ENCODE data around the gene USP31.
"Not testable (repeated sequence)": the region's sequence is repeated elsewhere in the genome, so short reads cannot be mapped to it uniquely, and the experiment has no call there.

The USP31 gene

GRCh38 chr16:23156110-23156509 lies 6.9 kb upstream of the USP31 start:
- DNase-seq: no peak

GRCh38 chr16:23155445-23156049 lies 6.3 kb upstream of the USP31 start:
- DNase-seq: no peak

GRCh38 chr16:23152386-23153178 lies 3.3 kb upstream of the USP31 start:
- DNase-seq: no peak

GRCh38 chr16:23149993-23150364 lies 727 bp upstream of the USP31 start:
- no peak for DNase-seq

GRCh38 chr16:23148513-23149266 lies 562 bp downstream of the USP31 start:
- peak; percentile 50 for DNase-seq

GRCh38 chr16:23148166-23148512 lies 1.1 kb downstream of the USP31 start:
- DNase-seq: no peak

- DNase-seq: no peak
These were observed 1.6 kb downstream of the USP31 start for GRCh38 chr16:23147666-23148065.

GRCh38 chr16:23146877-23147601 lies 2.2 kb downstream of the USP31 start:
- no peak for DNase-seq

GRCh38 chr16:23145608-23146007 lies 3.6 kb downstream of the USP31 start:
- DNase-seq: peak; percentile 33

- no peak for DNase-seq
These were observed 4.1 kb downstream of the USP31 start for GRCh38 chr16:23145186-23145585.

GRCh38 chr16:23144393-23144792 lies 4.9 kb downstream of the USP31 start:
- not testable (repeated sequence) for DNase-seq

GRCh38 chr16:23143391-23143790 lies 5.9 kb downstream of the USP31 start:
- DNase-seq: no peak

- no peak for DNase-seq
These were observed 7.1 kb downstream of the USP31 start for GRCh38 chr16:23141959-23142740.

- no peak for DNase-seq
These were observed 7.8 kb downstream of the USP31 start for GRCh38 chr16:23141500-23141899.

- DNase-seq: no peak
These were observed 8.2 kb downstream of the USP31 start for GRCh38 chr16:23141033-23141432.

- no peak for DNase-seq
These were observed 9.1 kb downstream of the USP31 start for GRCh38 chr16:23140107-23140506.

GRCh38 chr16:23137818-23138217 lies 11.4 kb downstream of the USP31 start:
- no peak for DNase-seq

- DNase-seq: no peak
These were observed 12.0 kb downstream of the USP31 start for GRCh38 chr16:23137256-23137655.

- no peak for DNase-seq
These were observed 15.0 kb downstream of the USP31 start for GRCh38 chr16:23134274-23134673.

- DNase-seq: peak; percentile 30
These were observed 16.3 kb downstream of the USP31 start for GRCh38 chr16:23132775-23133463.

GRCh38 chr16:23131931-23132621 lies 17.2 kb downstream of the USP31 start:
- no peak for DNase-seq
